HL-60 (cell line): Measurements from ENCODE around the gene MAP3K4.

Source experiments
- DNase-seq, 2 experiments: peaks; one replicate each; pipeline ENCODE4 v3.0.0-alpha.2; 2010 to 2020; ENCODE audit warnings: low read depth in 1 of 2, low spot score in 1 of 2
- H3K27ac ChIP-seq: fragments of 250-450 bp; sonication (Bioruptor Pico); replicated peaks from 2 replicates; pipeline ENCODE4 v1.5.1; 2020; ENCODE audit warnings: mild to moderate bottlenecking, moderate library complexity
- H3K27me3 ChIP-seq: fragments of 250-450 bp; sonication (Bioruptor Pico); 2 replicates; pipeline ENCODE4 v1.5.1; 2021; ENCODE audit warnings: mild to moderate bottlenecking, moderate library complexity; ENCODE audit not compliant: insufficient read depth, poor library complexity, severe bottlenecking
- H3K4me3 ChIP-seq: replicated peaks from 2 replicates; pipeline ENCODE4 v1.5.1; 2011; ENCODE audit warnings: mild to moderate bottlenecking, control low read depth, low read length; ENCODE audit not compliant: insufficient read depth
- CTCF ChIP-seq: IDR thresholded peaks from one replicate; pipeline ENCODE4 v1.5.1; 2011; ENCODE audit warnings: low read length, control low read depth, inconsistent platforms; ENCODE audit not compliant: insufficient read depth
- GABPA ChIP-seq: IDR thresholded peaks from 2 replicates; pipeline ENCODE4 v1.6.1; 2012; ENCODE audit warnings: low read depth
- POLR2AphosphoS5 ChIP-seq: IDR thresholded peaks from 2 replicates; pipeline ENCODE4 v1.6.1; 2012; ENCODE audit warnings: low read depth
- REST ChIP-seq: IDR thresholded peaks from 2 replicates; pipeline ENCODE4 v1.6.1; 2012; ENCODE audit warnings: low read depth; ENCODE audit not compliant: insufficient replicate concordance
- SPI1 ChIP-seq: IDR thresholded peaks from 2 replicates; pipeline ENCODE4 v1.6.1; 2012; ENCODE audit warnings: low read depth, mild to moderate bottlenecking, borderline replicate concordance

MAP3K4 gene

GRCh38 chr6:161008245-161008644 is 16.7 kb downstream of the MAP3K4 start:
- TF ChIP-seq SPI1 (no peak), POLR2AphosphoS5 (no peak), GABPA (no peak)
- H3K27me3 ChIP-seq = no peaks in the 10 kb centered on the region
- no peak for DNase-seq
- H3K4me3 ChIP-seq = no peak overlapping the region
- no peak overlapping the region for H3K27ac ChIP-seq

DNA sequence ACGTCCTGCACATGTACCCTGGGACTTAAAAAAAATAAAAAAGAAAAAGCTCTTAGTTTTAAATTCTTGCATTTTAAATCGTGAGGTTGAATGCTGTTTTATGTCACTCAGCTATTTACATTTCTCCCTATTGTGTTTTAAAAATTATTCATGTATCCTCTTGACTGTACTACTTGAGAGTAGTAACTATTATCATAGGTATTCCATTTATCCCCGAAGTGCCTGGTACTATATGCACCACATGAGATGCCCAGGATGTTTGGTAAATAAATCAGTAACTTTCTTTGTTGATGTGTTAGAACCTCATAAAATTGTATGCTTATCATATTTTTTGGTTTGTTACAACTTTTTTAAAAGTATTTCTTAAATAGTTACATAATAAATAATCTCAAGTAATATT is 18.4 kb downstream of the MAP3K4 start:
- H3K4me3 ChIP-seq = no peak overlapping the region
- no peak overlapping the region for H3K27ac ChIP-seq
- no peak for DNase-seq
- TF ChIP-seq POLR2AphosphoS5 (no peak), CTCF (no peak), SPI1 (no peak), REST (no peak), GABPA (no peak)
- H3K27me3 ChIP-seq = no peaks in the 10 kb centered on the region

DNA sequence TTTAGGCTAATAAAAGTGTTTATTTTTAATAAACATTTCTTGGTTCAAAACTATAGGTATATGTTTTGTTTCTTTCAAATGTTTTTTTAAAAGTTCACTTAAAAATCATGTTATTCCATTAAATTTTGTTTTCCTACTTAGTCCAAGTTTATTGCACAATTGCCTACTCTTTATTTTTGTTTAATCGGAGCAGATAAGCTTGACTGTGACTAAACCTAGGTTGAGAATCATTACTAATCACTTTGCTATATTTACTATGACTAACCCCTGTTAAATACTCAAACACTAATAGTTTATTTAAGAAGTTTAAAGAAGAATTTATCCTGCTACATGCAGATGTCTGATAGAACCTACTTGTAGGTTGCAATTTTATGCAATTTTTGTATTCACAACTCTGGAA is 18.8 kb downstream of the MAP3K4 start:
- TF ChIP-seq CTCF (no peak), SPI1 (no peak), POLR2AphosphoS5 (no peak), REST (no peak)
- Histone ChIP-seq H3K27ac (no peak overlapping the region), H3K4me3 (no peak overlapping the region), H3K27me3 (no peaks in the 10 kb centered on the region)
- no peak for DNase-seq

- Histone ChIP-seq H3K27ac (no peak overlapping the region), H3K4me3 (no peak overlapping the region), H3K27me3 (no peaks in the 10 kb centered on the region)
- no peak for DNase-seq
- TF ChIP-seq SPI1 = no peak
- no peak for TF ChIP-seq GABPA
- TF ChIP-seq REST = no peak
- TF ChIP-seq POLR2AphosphoS5 = no peak
- TF ChIP-seq CTCF = no peak
Observed at GRCh38 chr6:161011492-161012480, 20.2 kb downstream of the MAP3K4 start.
